Endothelial cell of umbilical vein (primary cell): ENCODE measurements around the gene KYNU. TPM values are rescaled to one million over a fixed set of nuclear protein-coding genes. Genes with fewer than 3 reads are reported as not detected.

Experiments
- BruUV-seq: library from RNA; stranded (reverse); fragments of 400-500 nt; replicated peaks from 2 replicates; lab custom pipeline; 2021; lab: Mats Ljungman, UMichigan
- CTCF ChIA-PET: fragments of 300-600, 350-600 bp; sonication (Branson Sonifier 250); formaldehyde crosslinking; loops from one replicate; lab custom pipeline; 2021; ENCODE audit warnings: antibody characterized with exemption, inconsistent platforms; lab: Charles Lee
- POLR2A ChIA-PET: fragments of 300-600, 350-600 bp; sonication (Branson Sonifier 250); formaldehyde crosslinking; loops from one replicate; lab custom pipeline; 2021; ENCODE audit warnings: antibody characterized with exemption, inconsistent platforms; lab: Charles Lee
- DNase-seq: peaks from one replicate; pipeline ENCODE4 v3.0.0-alpha.2; 2011; ENCODE audit warnings: low read depth, low spot score
- FAIRE-seq: peaks from 2 replicates; lab custom pipeline; 2011; peaks lifted over from hg19 to GRCh38; lab: Jason Lieb, UNC
- H2AFZ ChIP-seq: 2 replicates; pipeline ENCODE4 v1.6.0; 2012; ENCODE audit warnings: low read depth, low read length, control low read depth, inconsistent platforms
- H3K27ac ChIP-seq: 2 replicates; pipeline ENCODE4 v1.5.1; 2011; ENCODE audit warnings: low read depth, mild to moderate bottlenecking, control low read depth, low read length, moderate library complexity; ENCODE audit not compliant: insufficient read depth
- H3K27me3 ChIP-seq, 2 experiments: 2 replicates each; pipeline versions ENCODE4 v1.6.0 to v1.6.1; 2011; ENCODE audit warnings: low read length in 2 of 2, mixed read lengths in 1 of 2; ENCODE audit not compliant: control insufficient read depth in 2 of 2, insufficient read depth in 2 of 2
- H3K36me3 ChIP-seq, 2 experiments: 2 replicates in 1 of 2; 3 replicates in 1 of 2; pipeline ENCODE4 v1.5.1; 2011; ENCODE audit warnings: low read length in 2 of 2, mild to moderate bottlenecking in 1 of 2, moderate library complexity in 1 of 2; ENCODE audit not compliant: control insufficient read depth in 2 of 2, insufficient read depth in 2 of 2; ENCODE audit errors: extremely low read depth in 1 of 2
- H3K4me1 ChIP-seq: 3 replicates; pipeline ENCODE4 v1.5.1; 2011; ENCODE audit warnings: mild to moderate bottlenecking, low read length; ENCODE audit not compliant: control insufficient read depth, insufficient read depth; ENCODE audit errors: extremely low read depth
- H3K4me2 ChIP-seq: 2 replicates; pipeline ENCODE4 v1.6.1; 2011; ENCODE audit warnings: low read length, control low read depth, mixed read lengths; ENCODE audit not compliant: insufficient read depth
- H3K4me3 ChIP-seq, 3 experiments: fragments of 200-600 bp in 1 of 3; sonication (generic), shearing (Covaris generic) in 1 of 3; replicated peaks in 1 of 3; 2 replicates each; pipeline ENCODE4 v1.5.1; 2011 to 2016; ENCODE audit warnings: control low read depth in 3 of 3, low read length in 3 of 3, mild to moderate bottlenecking in 2 of 3, inconsistent platforms in 1 of 3, low read depth in 1 of 3, moderate library complexity in 1 of 3; ENCODE audit not compliant: insufficient read depth in 1 of 3
- H3K79me2 ChIP-seq: 2 replicates; pipeline ENCODE4 v1.6.0; 2012; ENCODE audit warnings: low read length, inconsistent platforms; ENCODE audit not compliant: control insufficient read depth, insufficient read depth
- H3K9ac ChIP-seq: replicated peaks from 2 replicates; pipeline ENCODE3; 2011; ENCODE audit warnings: low read length, control low read depth; ENCODE audit not compliant: insufficient read depth; ENCODE audit errors: extremely low read depth
- H3K9me1 ChIP-seq: replicated peaks from 3 replicates; pipeline ENCODE4 v1.6.0; 2011; ENCODE audit warnings: mild to moderate bottlenecking, low read length; ENCODE audit not compliant: control insufficient read depth, insufficient read depth; ENCODE audit errors: extremely low read depth
- H3K9me3 ChIP-seq: replicated peaks from 2 replicates; pipeline ENCODE4 v1.5.1; 2012; ENCODE audit warnings: low read length, inconsistent platforms; ENCODE audit not compliant: control insufficient read depth, insufficient read depth
- H4K20me1 ChIP-seq: replicated peaks from 2 replicates; pipeline ENCODE3; 2011; ENCODE audit warnings: mild to moderate bottlenecking, low read length; ENCODE audit not compliant: control insufficient read depth, insufficient read depth; ENCODE audit errors: extremely low read depth
- CTCF ChIP-seq, 2 donors: IDR thresholded peaks; 1 replicate in 1 of 2; 2 replicates in 1 of 2; pipeline ENCODE4 v1.5.1; 2011; ENCODE audit warnings: low read length in 2 of 2, mild to moderate bottlenecking in 2 of 2, moderate library complexity in 2 of 2, control low read depth in 1 of 2, inconsistent platforms in 1 of 2, low read depth in 1 of 2; ENCODE audit not compliant: insufficient read depth in 1 of 2; ENCODE audit errors: extremely low read depth in 1 of 2
- EZH2 ChIP-seq: IDR thresholded peaks from 2 replicates; pipeline ENCODE4 v1.6.1; 2012; ENCODE audit warnings: borderline replicate concordance, low read depth, mild to moderate bottlenecking, moderate library complexity, low read length, inconsistent platforms; ENCODE audit not compliant: severe bottlenecking
- FOS ChIP-seq: IDR thresholded peaks from 2 replicates; pipeline ENCODE4 v1.6.1; 2011; ENCODE audit warnings: mild to moderate bottlenecking, low read length, moderate library complexity, borderline replicate concordance; ENCODE audit not compliant: insufficient read depth
- GATA2 ChIP-seq: IDR thresholded peaks from 2 replicates; pipeline ENCODE4 v1.7.0; 2011; ENCODE audit warnings: low read depth, mild to moderate bottlenecking, moderate library complexity, mixed read lengths, low read length; ENCODE audit not compliant: insufficient read length, insufficient read depth
- JUN ChIP-seq: IDR thresholded peaks from 2 replicates; pipeline ENCODE4 v1.6.1; 2011; ENCODE audit warnings: borderline replicate concordance, low read depth; ENCODE audit not compliant: insufficient read length, insufficient read depth
- MAX ChIP-seq: IDR thresholded peaks from 2 replicates; pipeline ENCODE4 v1.6.1; 2011; ENCODE audit not compliant: insufficient read depth, insufficient read length
- MYC ChIP-seq: IDR thresholded peaks from one replicate; pipeline ENCODE4 v1.6.1; 2011; ENCODE audit warnings: mild to moderate bottlenecking, low read depth, low read length
- POLR2A ChIP-seq: IDR thresholded peaks from 2 replicates; pipeline ENCODE4 v1.6.1; 2012; ENCODE audit warnings: low read depth, mild to moderate bottlenecking, control low read depth, low read length
- POLR2AphosphoS5 ChIP-seq: IDR thresholded peaks from 2 replicates; pipeline ENCODE4 v1.6.1; 2012; ENCODE audit warnings: low read depth, mild to moderate bottlenecking, control low read depth, low read length, moderate library complexity; ENCODE audit not compliant: insufficient read depth
- dilution Hi-C: fragments of 300-500 bp; cut with MboI; formaldehyde crosslinking; loops from one replicate; pipeline ENCODE4 v1.15.0; 2019; ENCODE audit warnings: low sequenced_read_pairs; ENCODE audit not compliant: extremely low pct_ligation_motif_present
- intact Hi-C: fragments of 100-400 bp; cut with micrococcal nuclease; formaldehyde crosslinking; loops from one replicate; pipeline ENCODE4 v1.10.0; 2022
- polyA plus RNA-seq, 4 experiments: library from polyadenylated mRNA; depleted of rRNA in 3 of 4; stranded (reverse) in 3 of 4; unstranded in 1 of 4; fragments of >200 nt; gene quantifications; 2 replicates each; pipeline versions ENCODE4 v1.2.1 to v1.2.3, GENCODE V29; 2011 to 2012; ENCODE audit warnings: missing spikeins in 1 of 4
- total RNA-seq: library from RNA; stranded (reverse); gene quantifications from 2 replicates; pipeline ENCODE4 v1.2.3, GENCODE V29; 2021

The KYNU gene
- total and polyA plus RNA-seq, 2 donors (not counting 3 experiments of a cell fraction or from before 2014, with no cell fraction given), result 0.04 TPM; not detected in 1

- Histone ChIP-seq H3K36me3 (no peaks in the 10 kb centered on the region), H3K4me2 (no peak overlapping the region), H3K27ac (no peak overlapping the region), H3K79me2 (no peaks in the 10 kb centered on the region), H3K9ac (no peak overlapping the region), H3K9me1 (no peaks in the 10 kb centered on the region), H3K4me3 (no peak overlapping the region), H3K27me3 (no peaks in the 10 kb centered on the region), H2AFZ (no peak overlapping the region), H3K4me1 (no peaks in the 10 kb centered on the region), H3K9me3 (no peaks in the 10 kb centered on the region), H4K20me1 (no peaks in the 10 kb centered on the region)
- DNase-seq (no peak), FAIRE-seq (no peak)
- dilution Hi-C loops (no loop called here), intact Hi-C loops (no loop called here)
- CTCF ChIA-PET, result interaction anchor here (1.6 to 2.0 kb wide), 2 partner anchors 10 to 224 kb away, joined by 5 read pairs; no protein-coding TSS in a partner anchor
- POLR2A ChIA-PET, result no interaction called here
- TF ChIP-seq GATA2, result no peak
- no peak for TF ChIP-seq POLR2A
- no peak for TF ChIP-seq FOS
- no peak for TF ChIP-seq JUN
- TF ChIP-seq CTCF (IDR thresholded peaks at IDR 0.05; ENCODE audit: extremely low read depth in 1 of 2, insufficient read depth in 1 of 2, low read depth in 1 of 2, low read length in 2 of 2), result no peak
- no peak for TF ChIP-seq POLR2AphosphoS5
- no peak for TF ChIP-seq MAX
- TF ChIP-seq EZH2, result no peak
- TF ChIP-seq MYC, result no peak
- no TSS peak for BruUV-seq
These were observed 30.2 kb downstream of the KYNU start for GRCh38 chr2:142907653-142908052.
